H9 (cell line): ENCODE data around the gene PNKD. TPM values are rescaled to one million over a fixed set of nuclear protein-coding genes. Genes with fewer than 3 reads are reported as not detected.

Experiments
- DNase-seq: peaks from one replicate; pipeline ENCODE4 v3.0.0-alpha.2; 2017
- H2AFZ ChIP-seq: one replicate; pipeline ENCODE4 v1.6.1; 2013; ENCODE audit warnings: mild to moderate bottlenecking, low read length, control low read depth, moderate library complexity
- H2AK5ac ChIP-seq: 2 replicates; pipeline ENCODE4 v1.6.1; 2013; ENCODE audit warnings: low read length, control low read depth, mixed read lengths; ENCODE audit not compliant: insufficient read length
- H2BK120ac ChIP-seq: one replicate; pipeline ENCODE4 v1.6.1; 2013; ENCODE audit warnings: low read depth, mild to moderate bottlenecking, low read length, control low read depth, inconsistent platforms; ENCODE audit not compliant: poor library complexity, severe bottlenecking
- H2BK12ac ChIP-seq: 2 replicates; pipeline ENCODE4 v1.6.1; 2013; ENCODE audit warnings: low read length, control low read depth, mixed read lengths, low read depth; ENCODE audit not compliant: insufficient read length
- H2BK15ac ChIP-seq: 2 replicates; pipeline ENCODE4 v1.6.1; 2013; ENCODE audit warnings: low read depth, low read length, control low read depth
- H2BK20ac ChIP-seq: one replicate; pipeline ENCODE4 v1.6.1; 2013; ENCODE audit warnings: low read depth, mild to moderate bottlenecking, low read length, control low read depth, inconsistent platforms; ENCODE audit not compliant: poor library complexity, severe bottlenecking
- H2BK5ac ChIP-seq: 2 replicates; pipeline ENCODE4 v1.6.1; 2013; ENCODE audit warnings: low read length, control low read depth, mixed read lengths; ENCODE audit not compliant: insufficient read length
- H3K14ac ChIP-seq: 2 replicates; pipeline ENCODE4 v1.6.1; 2013; ENCODE audit warnings: low read length, control low read depth; ENCODE audit not compliant: insufficient read depth
- H3K18ac ChIP-seq: 2 replicates; pipeline ENCODE4 v1.6.1; 2013; ENCODE audit warnings: low read depth, mild to moderate bottlenecking, mixed read lengths, low read length, control low read depth; ENCODE audit not compliant: insufficient read length
- H3K23ac ChIP-seq: 2 replicates; pipeline ENCODE4 v1.6.1; 2013; ENCODE audit warnings: low read length, control low read depth, mixed read lengths, low read depth; ENCODE audit not compliant: insufficient read length
- H3K23me2 ChIP-seq: 2 replicates; pipeline ENCODE4 v1.6.1; 2013; ENCODE audit warnings: low read depth, mild to moderate bottlenecking, mixed read lengths, low read length, control low read depth; ENCODE audit not compliant: insufficient read length, poor library complexity, severe bottlenecking
- H3K27ac ChIP-seq: 2 replicates; pipeline ENCODE4 v1.5.1; 2013; ENCODE audit warnings: low read length, control low read depth, mixed read lengths, low read depth; ENCODE audit not compliant: insufficient read length
- H3K27me3 ChIP-seq: 2 replicates; pipeline ENCODE4 v1.6.1; 2013; ENCODE audit warnings: low read length, control low read depth, inconsistent platforms; ENCODE audit not compliant: insufficient read depth
- H3K4ac ChIP-seq: 2 replicates; pipeline ENCODE4 v1.6.1; 2013; ENCODE audit warnings: low read depth, mild to moderate bottlenecking, control low read depth, inconsistent platforms, low read length, moderate library complexity
- H3K4me1 ChIP-seq: 2 replicates; pipeline ENCODE4 v1.6.1; 2013; ENCODE audit warnings: low read length, control low read depth, inconsistent platforms; ENCODE audit not compliant: insufficient read depth
- H3K4me2 ChIP-seq: 2 replicates; pipeline ENCODE4 v1.6.1; 2013; ENCODE audit warnings: low read length, control low read depth, mixed read lengths; ENCODE audit not compliant: insufficient read length, insufficient read depth
- H3K56ac ChIP-seq: 2 replicates; pipeline ENCODE4 v1.6.1; 2013; ENCODE audit warnings: low read depth, mild to moderate bottlenecking, mixed read lengths, low read length, control low read depth; ENCODE audit not compliant: insufficient read length
- H3K79me1 ChIP-seq: 2 replicates; pipeline ENCODE4 v1.6.1; 2013; ENCODE audit warnings: low read depth, mild to moderate bottlenecking, moderate library complexity, low read length, control low read depth, inconsistent platforms; ENCODE audit not compliant: insufficient read depth, poor library complexity, severe bottlenecking
- H3K79me2 ChIP-seq: 2 replicates; pipeline ENCODE4 v1.6.1; 2013; ENCODE audit warnings: low read length, control low read depth, inconsistent platforms; ENCODE audit not compliant: insufficient read depth
- H3K9ac ChIP-seq: 2 replicates; pipeline ENCODE4 v1.6.1; 2013; ENCODE audit warnings: low read length, control low read depth, mixed read lengths; ENCODE audit not compliant: insufficient read length; ENCODE audit errors: extremely low read depth
- H3K9me3 ChIP-seq: one replicate; pipeline ENCODE4 v1.6.1; 2013; ENCODE audit warnings: low read depth, low read length, inconsistent platforms; ENCODE audit not compliant: control insufficient read depth
- H3T11ph ChIP-seq: one replicate; pipeline ENCODE4 v1.6.1; 2013; ENCODE audit warnings: mild to moderate bottlenecking, low read length, control low read depth, inconsistent platforms
- H4K20me1 ChIP-seq: one replicate; pipeline ENCODE4 v1.6.1; 2013; ENCODE audit not compliant: control insufficient read depth, insufficient read length, insufficient read depth
- H4K5ac ChIP-seq: 2 replicates; pipeline ENCODE4 v1.6.1; 2013; ENCODE audit warnings: low read depth, mild to moderate bottlenecking, mixed read lengths, low read length, control low read depth; ENCODE audit not compliant: insufficient read length
- H4K8ac ChIP-seq: replicated peaks from 2 replicates; pipeline ENCODE4 v1.6.1; 2013; ENCODE audit warnings: low read length, control low read depth, mixed read lengths, low read depth; ENCODE audit not compliant: insufficient read length
- H4K91ac ChIP-seq: 2 replicates; pipeline ENCODE4 v1.6.1; 2013; ENCODE audit warnings: low read depth, mild to moderate bottlenecking, moderate library complexity, mixed read lengths, low read length, control low read depth; ENCODE audit not compliant: insufficient read length
- H3K27ac Mint-ChIP-seq, 3 experiments: 2 replicates in 2 of 3; 3 replicates in 1 of 3; pipeline ENCODE4 v1.8.0; 2020 to 2021; ENCODE audit warnings: mixed read lengths in 3 of 3, mild to moderate bottlenecking in 1 of 3, moderate library complexity in 1 of 3
- H3K27me3 Mint-ChIP-seq: 2 replicates; pipeline ENCODE4 v1.8.0; 2021; ENCODE audit warnings: low read depth, mild to moderate bottlenecking, moderate library complexity, mixed read lengths
- H3K36me3 Mint-ChIP-seq, 3 experiments: 2 replicates in 2 of 3; 3 replicates in 1 of 3; pipeline ENCODE4 v1.8.0; 2020 to 2021; ENCODE audit warnings: low read depth in 3 of 3, mixed read lengths in 3 of 3; ENCODE audit not compliant: insufficient read depth in 1 of 3
- H3K4me1 Mint-ChIP-seq, 2 experiments: 2 replicates each; pipeline ENCODE4 v1.8.0; 2020; ENCODE audit warnings: mixed read lengths in 2 of 2
- H3K4me3 Mint-ChIP-seq, 2 experiments: 2 replicates in 1 of 2; 3 replicates in 1 of 2; pipeline ENCODE4 v1.8.0; 2020 to 2021; ENCODE audit warnings: mild to moderate bottlenecking in 2 of 2, mixed read lengths in 2 of 2, moderate library complexity in 1 of 2
- H3K9me3 Mint-ChIP-seq, 2 experiments: 2 replicates in 1 of 2; 3 replicates in 1 of 2; pipeline ENCODE4 v1.8.0; 2020; ENCODE audit warnings: mild to moderate bottlenecking in 2 of 2, mixed read lengths in 2 of 2, moderate library complexity in 1 of 2
- CTCF ChIP-seq: fragments of 200-600 bp; sonication (generic); conservative IDR thresholded peaks from 3 replicates; pipeline ENCODE4 v1.8.0; 2021; ENCODE audit warnings: antibody characterized with exemption, mild to moderate bottlenecking
- WGBS: extraction: QIAGEN DNeasy Blood & Tissue Kit; methylation state at CpG from one replicate; pipeline ENCODE4 v1.1.7; 2013; ENCODE audit warnings: missing lambda C conversion rate, low lambda C conversion rate, mixed read lengths; ENCODE audit not compliant: insufficient read length; ENCODE audit errors: extremely low coverage; 5-methylcytosine and 5-hydroxymethylcytosine counted together
- total RNA-seq: library from RNA; stranded (reverse); gene quantifications from 2 replicates; pipeline ENCODE4 v1.2.1, GENCODE V29; 2021

The PNKD gene
- total RNA-seq, 1 experiment from 2014 or later, result 31.6 TPM

GRCh38 chr2:218293715-218294429 is 23.6 kb downstream of the PNKD start:
- H4K5ac ChIP-seq, result no peak overlapping the region
- 0 out of 2 replicates have a peak, but pooled peaks cover 2% of the 10 kb centered on the region for H3K4me1 ChIP-seq
- no peak overlapping the region for H2BK15ac ChIP-seq
- no peak overlapping the region for H3K27ac Mint-ChIP-seq
- no peak overlapping the region for H3K18ac ChIP-seq
- no peaks in the 10 kb centered on the region for H3K79me2 ChIP-seq
- no peak overlapping the region for H3K23ac ChIP-seq
- no peak overlapping the region for H2AFZ ChIP-seq
- H3K27ac ChIP-seq, result no peak overlapping the region
- no peak overlapping the region for H4K8ac ChIP-seq
- no peaks in the 10 kb centered on the region for H3K79me1 ChIP-seq
- H3K23me2 ChIP-seq, result peaks cover 7% of the 10 kb centered on the region
- no peak overlapping the region for H3K14ac ChIP-seq
- no peak overlapping the region for H2BK12ac ChIP-seq
- no peaks in the 10 kb centered on the region for H3K9me3 ChIP-seq
- no CpG with 5 or more reads among the region's 5 CpGs for WGBS
- H3K4me1 Mint-ChIP-seq, result peaks cover 44 to 50% of the 10 kb centered on the region in 2 experiments
- no peak overlapping the region for H2BK20ac ChIP-seq
- DNase-seq, result no peak
- H2AK5ac ChIP-seq, result no peak overlapping the region
- H3K56ac ChIP-seq, result no peak overlapping the region
- TF ChIP-seq CTCF, result no peak
- no peaks in the 10 kb centered on the region for H3K27me3 ChIP-seq
- no peak overlapping the region for H4K91ac ChIP-seq
- H3K36me3 Mint-ChIP-seq, result no peaks in the 10 kb centered on the region
- H3T11ph ChIP-seq, result no peak overlapping the region
- H4K20me1 ChIP-seq, result no peaks in the 10 kb centered on the region
- no peak overlapping the region for H3K4me2 ChIP-seq
- H3K27me3 Mint-ChIP-seq, result peaks cover 1% of the 10 kb centered on the region
- no peak overlapping the region; a peak in 1 of 5 replicates for H3K4me3 Mint-ChIP-seq
- no peak overlapping the region for H3K9ac ChIP-seq
- H3K9me3 Mint-ChIP-seq, result no peaks in the 10 kb centered on the region
- no peak overlapping the region for H3K4ac ChIP-seq
- H2BK5ac ChIP-seq, result no peak overlapping the region
- H2BK120ac ChIP-seq, result no peak overlapping the region
